HepG2 (cell line): ENCODE data around the gene NOTUM. TPM values are rescaled to one million over a fixed set of nuclear protein-coding genes. Genes with fewer than 3 reads are reported as not detected.

Source experiments
- AGO2 ChIP-seq: fragments of 200-400 bp; formaldehyde crosslinking; optimal IDR thresholded peaks from 2 replicates; pipeline ENCODE3; 2017; ENCODE audit warnings: mild to moderate bottlenecking, low read depth, low read length, moderate library complexity
- FOXM1 ChIP-seq: sonication (generic); formaldehyde crosslinking; IDR thresholded peaks from 2 replicates; pipeline ENCODE4 v1.5.0; 2020; ENCODE audit warnings: missing genetic modification reagents
- KMT2A ChIP-seq: sonication (generic); formaldehyde crosslinking; IDR thresholded peaks from 2 replicates; pipeline ENCODE4 v1.4.0; 2020; ENCODE audit warnings: missing genetic modification reagents
- POLR2A ChIP-seq, 2 experiments: IDR thresholded peaks; 2 replicates each; pipeline ENCODE4 v1.6.1; 2011; ENCODE audit warnings: low read depth in 2 of 2, low read length in 2 of 2, mild to moderate bottlenecking in 1 of 2, moderate library complexity in 1 of 2; ENCODE audit not compliant: insufficient read depth in 1 of 2
- RFX1 ChIP-seq: fragments of 450-650 bp; IDR thresholded peaks from 2 replicates; pipeline ENCODE4 v1.6.1; 2017
- RFX5 ChIP-seq: IDR thresholded peaks from 2 replicates; pipeline ENCODE4 v1.6.1; 2011; ENCODE audit warnings: low read depth, low read length, improper control_type of control experiment
- TAF15 ChIP-seq: fragments of 200-400 bp; formaldehyde crosslinking; IDR thresholded peaks from one replicate; pipeline ENCODE4 v1.6.1; 2018; ENCODE audit warnings: mild to moderate bottlenecking, low read depth, low read length; ENCODE audit not compliant: poor library complexity, severe bottlenecking
- TCF7L2 ChIP-seq: IDR thresholded peaks from 2 replicates; pipeline ENCODE4 v1.6.1; 2011; ENCODE audit warnings: mild to moderate bottlenecking, low read depth, low read length, moderate library complexity
- YEATS4 ChIP-seq: sonication (generic); formaldehyde crosslinking; IDR thresholded peaks from 2 replicates; pipeline ENCODE4 v1.4.0; 2020; ENCODE audit warnings: missing genetic modification reagents, borderline replicate concordance
- ZFY ChIP-seq: sonication (generic); formaldehyde crosslinking; IDR thresholded peaks from 2 replicates; pipeline ENCODE4 v1.4.0; 2020; ENCODE audit warnings: missing genetic modification reagents
- ZNF460 ChIP-seq: sonication (generic); formaldehyde crosslinking; IDR thresholded peaks from 2 replicates; pipeline ENCODE4 v1.5.1; 2020; ENCODE audit warnings: missing genetic modification reagents, mild to moderate bottlenecking, borderline replicate concordance
- ZNF775 ChIP-seq: sonication (generic); formaldehyde crosslinking; IDR thresholded peaks from 2 replicates; pipeline ENCODE4 v1.4.0; 2020; ENCODE audit warnings: missing genetic modification reagents, mild to moderate bottlenecking, moderate library complexity, borderline replicate concordance
- polyA plus RNA-seq, 8 experiments: library from polyadenylated mRNA; depleted of rRNA in 3 of 8; stranded (reverse) in 7 of 8; unstranded in 1 of 8; fragments of >200 nt; fragmentation: Illumina TruSeq in 4 of 8; extraction: Trizol in 4 of 8; gene quantifications; 2 replicates each; pipeline versions ENCODE4 v1.2.1 to v1.2.3, GENCODE V29; 2011 to 2016; ENCODE audit warnings: low read depth in 4 of 8, missing spikeins in 1 of 8, mixed read lengths in 1 of 8; ENCODE audit not compliant: insufficient read depth in 1 of 8
- total RNA-seq, 5 experiments: library from RNA; depleted of rRNA; stranded (reverse); fragments of >200 nt; fragmentation: Illumina TruSeq; extraction: Trizol; gene quantifications; 2 replicates each; pipeline ENCODE4 v1.2.3, GENCODE V29; 2016; ENCODE audit warnings: low read depth in 1 of 5
- TF ChIP-seq, protein P1 (sequence below): sonication (generic); formaldehyde crosslinking; IDR thresholded peaks from 2 replicates; pipeline ENCODE4 v1.8.0; 2022; ENCODE audit warnings: mild to moderate bottlenecking, missing genetic modification reagents; ENCODE audit not compliant: insufficient replicate concordance
- TF ChIP-seq, protein P2 (sequence below): sonication (generic); formaldehyde crosslinking; IDR thresholded peaks from 2 replicates; pipeline ENCODE4 v1.9.0; 2021; ENCODE audit warnings: missing genetic modification reagents, borderline replicate concordance
- TF ChIP-seq, protein P3 (sequence below): sonication (generic); formaldehyde crosslinking; IDR thresholded peaks from 2 replicates; pipeline ENCODE4 v1.9.0; 2022; ENCODE audit warnings: missing genetic modification reagents, mild to moderate bottlenecking, borderline replicate concordance
- TF ChIP-seq, protein P4 (sequence below): sonication (generic); formaldehyde crosslinking; IDR thresholded peaks from 2 replicates; pipeline ENCODE4 v1.5.0; 2020; ENCODE audit warnings: missing genetic modification reagents
- TF ChIP-seq, protein P5 (sequence below): sonication (generic); formaldehyde crosslinking; conservative IDR thresholded peaks from 2 replicates; pipeline ENCODE4 v1.5.0; 2020; ENCODE audit warnings: missing genetic modification reagents
- TF ChIP-seq, protein P6 (sequence below): sonication (generic); formaldehyde crosslinking; IDR thresholded peaks from 2 replicates; pipeline ENCODE4 v1.4.0; 2020; ENCODE audit warnings: missing genetic modification reagents, borderline replicate concordance

NOTUM gene
- total and polyA plus RNA-seq, 2 of the 13 experiments (the other 11 are each of a cell fraction or from before 2014, with no cell fraction given), result 150 to 160 TPM

DNA sequence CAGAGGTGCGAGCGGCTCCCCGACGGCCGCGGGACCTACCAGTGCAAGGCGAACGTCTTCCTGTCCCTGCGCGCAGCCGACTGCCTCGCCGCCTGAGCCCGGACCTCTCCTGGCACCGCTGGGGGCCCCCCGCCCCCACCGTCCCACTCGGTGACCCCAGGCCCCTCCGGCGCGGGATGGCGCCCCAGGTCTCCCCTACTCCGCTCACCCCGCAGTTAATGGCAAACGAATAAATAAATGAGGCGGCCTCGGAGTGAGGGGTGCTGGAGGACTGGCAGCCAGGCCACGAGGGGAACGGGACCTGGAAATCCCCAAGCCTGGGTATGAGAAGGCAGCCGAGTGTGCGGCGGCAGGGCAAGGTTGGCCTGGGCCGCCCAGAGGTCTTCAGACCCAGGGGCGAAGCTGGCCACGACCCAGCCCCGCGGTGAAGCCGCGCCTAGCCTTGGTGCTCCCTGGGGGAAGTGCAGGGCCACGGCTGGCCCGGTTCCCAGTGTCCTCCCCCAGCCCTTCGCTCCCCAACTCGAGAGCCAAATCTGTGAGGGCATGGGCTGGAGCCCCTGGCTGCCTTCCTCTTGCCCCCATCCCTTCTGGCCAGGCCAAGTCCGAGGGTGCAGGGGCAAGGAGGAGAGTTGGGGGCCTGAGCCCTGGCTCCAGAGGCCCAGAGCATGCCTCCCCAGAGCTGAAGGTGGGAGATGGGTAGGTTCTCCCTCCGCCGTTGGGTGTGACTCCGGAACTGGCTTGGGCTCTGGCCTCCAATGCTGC is 58.2 kb downstream of the NOTUM start (continued):
- TF ChIP-seq, protein P1, sequence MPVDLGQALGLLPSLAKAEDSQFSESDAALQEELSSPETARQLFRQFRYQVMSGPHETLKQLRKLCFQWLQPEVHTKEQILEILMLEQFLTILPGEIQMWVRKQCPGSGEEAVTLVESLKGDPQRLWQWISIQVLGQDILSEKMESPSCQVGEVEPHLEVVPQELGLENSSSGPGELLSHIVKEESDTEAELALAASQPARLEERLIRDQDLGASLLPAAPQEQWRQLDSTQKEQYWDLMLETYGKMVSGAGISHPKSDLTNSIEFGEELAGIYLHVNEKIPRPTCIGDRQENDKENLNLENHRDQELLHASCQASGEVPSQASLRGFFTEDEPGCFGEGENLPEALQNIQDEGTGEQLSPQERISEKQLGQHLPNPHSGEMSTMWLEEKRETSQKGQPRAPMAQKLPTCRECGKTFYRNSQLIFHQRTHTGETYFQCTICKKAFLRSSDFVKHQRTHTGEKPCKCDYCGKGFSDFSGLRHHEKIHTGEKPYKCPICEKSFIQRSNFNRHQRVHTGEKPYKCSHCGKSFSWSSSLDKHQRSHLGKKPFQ (CRISPR knock-in tag), result peak; percentile 37
- no peak for TF ChIP-seq RFX1
- TF ChIP-seq YEATS4 (CRISPR knock-in tag), result no peak
- no peak; a peak in 1 of 4 replicates for TF ChIP-seq POLR2A (IDR thresholded peaks at IDR 0.05; ENCODE audit: insufficient read depth in 1 of 2, low read depth in 2 of 2, low read length in 2 of 2)
- no peak for TF ChIP-seq RFX5
- no peak for TF ChIP-seq TAF15
- no peak for TF ChIP-seq KMT2A
- peak; percentile 14; the same call in 1 of the 2 replicates for TF ChIP-seq ZFY (CRISPR knock-in tag)
- TF ChIP-seq, protein P2, sequence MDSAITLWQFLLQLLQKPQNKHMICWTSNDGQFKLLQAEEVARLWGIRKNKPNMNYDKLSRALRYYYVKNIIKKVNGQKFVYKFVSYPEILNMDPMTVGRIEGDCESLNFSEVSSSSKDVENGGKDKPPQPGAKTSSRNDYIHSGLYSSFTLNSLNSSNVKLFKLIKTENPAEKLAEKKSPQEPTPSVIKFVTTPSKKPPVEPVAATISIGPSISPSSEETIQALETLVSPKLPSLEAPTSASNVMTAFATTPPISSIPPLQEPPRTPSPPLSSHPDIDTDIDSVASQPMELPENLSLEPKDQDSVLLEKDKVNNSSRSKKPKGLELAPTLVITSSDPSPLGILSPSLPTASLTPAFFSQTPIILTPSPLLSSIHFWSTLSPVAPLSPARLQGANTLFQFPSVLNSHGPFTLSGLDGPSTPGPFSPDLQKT, result no peak
- no peak for TF ChIP-seq ZNF460 (CRISPR knock-in tag)
- TF ChIP-seq FOXM1, result no peak
- peak; percentile 95 for TF ChIP-seq AGO2
- no peak for TF ChIP-seq TCF7L2
- TF ChIP-seq, protein P3, sequence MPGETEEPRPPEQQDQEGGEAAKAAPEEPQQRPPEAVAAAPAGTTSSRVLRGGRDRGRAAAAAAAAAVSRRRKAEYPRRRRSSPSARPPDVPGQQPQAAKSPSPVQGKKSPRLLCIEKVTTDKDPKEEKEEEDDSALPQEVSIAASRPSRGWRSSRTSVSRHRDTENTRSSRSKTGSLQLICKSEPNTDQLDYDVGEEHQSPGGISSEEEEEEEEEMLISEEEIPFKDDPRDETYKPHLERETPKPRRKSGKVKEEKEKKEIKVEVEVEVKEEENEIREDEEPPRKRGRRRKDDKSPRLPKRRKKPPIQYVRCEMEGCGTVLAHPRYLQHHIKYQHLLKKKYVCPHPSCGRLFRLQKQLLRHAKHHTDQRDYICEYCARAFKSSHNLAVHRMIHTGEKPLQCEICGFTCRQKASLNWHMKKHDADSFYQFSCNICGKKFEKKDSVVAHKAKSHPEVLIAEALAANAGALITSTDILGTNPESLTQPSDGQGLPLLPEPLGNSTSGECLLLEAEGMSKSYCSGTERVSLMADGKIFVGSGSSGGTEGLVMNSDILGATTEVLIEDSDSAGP (CRISPR knock-in tag), result peak; percentile 74; the same call in 1 of the 2 replicates
- TF ChIP-seq ZNF775 (CRISPR knock-in tag), result no peak
- TF ChIP-seq, protein P4, sequence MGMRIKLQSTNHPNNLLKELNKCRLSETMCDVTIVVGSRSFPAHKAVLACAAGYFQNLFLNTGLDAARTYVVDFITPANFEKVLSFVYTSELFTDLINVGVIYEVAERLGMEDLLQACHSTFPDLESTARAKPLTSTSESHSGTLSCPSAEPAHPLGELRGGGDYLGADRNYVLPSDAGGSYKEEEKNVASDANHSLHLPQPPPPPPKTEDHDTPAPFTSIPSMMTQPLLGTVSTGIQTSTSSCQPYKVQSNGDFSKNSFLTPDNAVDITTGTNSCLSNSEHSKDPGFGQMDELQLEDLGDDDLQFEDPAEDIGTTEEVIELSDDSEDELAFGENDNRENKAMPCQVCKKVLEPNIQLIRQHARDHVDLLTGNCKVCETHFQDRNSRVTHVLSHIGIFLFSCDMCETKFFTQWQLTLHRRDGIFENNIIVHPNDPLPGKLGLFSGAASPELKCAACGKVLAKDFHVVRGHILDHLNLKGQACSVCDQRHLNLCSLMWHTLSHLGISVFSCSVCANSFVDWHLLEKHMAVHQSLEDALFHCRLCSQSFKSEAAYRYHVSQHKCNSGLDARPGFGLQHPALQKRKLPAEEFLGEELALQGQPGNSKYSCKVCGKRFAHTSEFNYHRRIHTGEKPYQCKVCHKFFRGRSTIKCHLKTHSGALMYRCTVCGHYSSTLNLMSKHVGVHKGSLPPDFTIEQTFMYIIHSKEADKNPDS (CRISPR knock-in tag), result no peak
- TF ChIP-seq, protein P5, sequence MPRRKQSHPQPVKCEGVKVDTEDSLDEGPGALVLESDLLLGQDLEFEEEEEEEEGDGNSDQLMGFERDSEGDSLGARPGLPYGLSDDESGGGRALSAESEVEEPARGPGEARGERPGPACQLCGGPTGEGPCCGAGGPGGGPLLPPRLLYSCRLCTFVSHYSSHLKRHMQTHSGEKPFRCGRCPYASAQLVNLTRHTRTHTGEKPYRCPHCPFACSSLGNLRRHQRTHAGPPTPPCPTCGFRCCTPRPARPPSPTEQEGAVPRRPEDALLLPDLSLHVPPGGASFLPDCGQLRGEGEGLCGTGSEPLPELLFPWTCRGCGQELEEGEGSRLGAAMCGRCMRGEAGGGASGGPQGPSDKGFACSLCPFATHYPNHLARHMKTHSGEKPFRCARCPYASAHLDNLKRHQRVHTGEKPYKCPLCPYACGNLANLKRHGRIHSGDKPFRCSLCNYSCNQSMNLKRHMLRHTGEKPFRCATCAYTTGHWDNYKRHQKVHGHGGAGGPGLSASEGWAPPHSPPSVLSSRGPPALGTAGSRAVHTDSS (CRISPR knock-in tag), result no peak
- TF ChIP-seq, protein P6, sequence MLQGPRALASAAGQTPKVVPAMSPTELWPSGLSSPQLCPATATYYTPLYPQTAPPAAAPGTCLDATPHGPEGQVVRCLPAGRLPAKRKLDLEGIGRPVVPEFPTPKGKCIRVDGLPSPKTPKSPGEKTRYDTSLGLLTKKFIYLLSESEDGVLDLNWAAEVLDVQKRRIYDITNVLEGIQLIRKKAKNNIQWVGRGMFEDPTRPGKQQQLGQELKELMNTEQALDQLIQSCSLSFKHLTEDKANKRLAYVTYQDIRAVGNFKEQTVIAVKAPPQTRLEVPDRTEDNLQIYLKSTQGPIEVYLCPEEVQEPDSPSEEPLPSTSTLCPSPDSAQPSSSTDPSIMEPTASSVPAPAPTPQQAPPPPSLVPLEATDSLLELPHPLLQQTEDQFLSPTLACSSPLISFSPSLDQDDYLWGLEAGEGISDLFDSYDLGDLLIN (CRISPR knock-in tag), result no peak; the same call in 1 of the 2 replicates
